Fibroblast of the conjunctiva (primary cell): ENCODE data around the gene BCL2L1.

Source experiments
- DNase-seq: peaks from one replicate; pipeline ENCODE4 v3.0.0-alpha.2; 2010; ENCODE audit warnings: low read depth

Gene BCL2L1

DNA sequence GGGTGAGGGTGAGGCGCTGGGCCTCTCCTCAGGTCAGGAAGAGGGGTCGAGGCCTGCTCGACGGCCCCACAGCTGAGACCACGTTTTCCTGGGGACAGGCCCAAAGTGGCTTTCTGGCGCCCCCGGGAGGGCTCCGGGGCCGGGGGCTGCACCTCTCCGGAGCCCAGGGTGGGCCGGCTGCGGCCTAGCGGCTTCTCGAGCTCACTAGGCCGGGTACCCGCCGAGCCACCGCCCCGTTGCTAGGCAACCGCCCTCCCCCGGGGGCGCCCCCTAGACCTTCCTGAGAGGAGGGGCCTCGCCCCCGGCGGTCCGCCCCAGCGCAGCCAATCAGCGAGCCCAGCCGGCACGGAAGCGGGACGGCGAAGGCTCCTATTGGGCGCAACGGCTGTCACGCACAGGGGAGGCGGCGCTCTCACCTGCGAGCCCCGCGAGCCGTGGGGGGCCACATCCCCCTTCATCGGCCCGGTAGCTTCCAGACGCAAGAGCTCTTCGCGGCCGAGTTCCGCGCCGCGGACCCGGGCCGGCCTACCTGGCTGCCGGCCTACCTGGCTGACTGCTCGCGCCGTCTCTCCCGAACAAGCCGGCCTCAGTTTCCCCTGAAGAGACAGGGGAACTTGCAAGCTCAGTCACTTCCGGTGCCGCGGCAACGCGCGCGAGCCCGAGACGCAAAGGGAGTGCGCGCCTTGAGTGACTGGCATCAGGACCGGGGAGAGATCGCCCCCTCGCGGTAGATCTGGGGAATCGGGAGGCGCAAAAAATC is 831 bp upstream of the BCL2L1 start:
- DNase-seq = peak; percentile 98

DNA sequence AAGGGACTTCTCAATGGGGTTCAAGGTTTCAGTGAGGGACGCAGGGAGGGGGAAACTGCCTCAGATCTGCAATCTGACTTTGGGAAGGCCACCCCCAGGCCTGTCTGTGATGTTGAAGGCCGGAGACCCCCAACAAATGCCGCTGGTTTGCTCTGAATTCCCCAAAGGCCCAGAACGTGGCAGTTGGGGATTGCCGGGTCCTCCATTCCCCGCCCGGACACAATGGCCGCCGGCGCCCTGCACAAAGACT is 326 bp upstream of the BCL2L1 start:
- no peak for DNase-seq

DNA sequence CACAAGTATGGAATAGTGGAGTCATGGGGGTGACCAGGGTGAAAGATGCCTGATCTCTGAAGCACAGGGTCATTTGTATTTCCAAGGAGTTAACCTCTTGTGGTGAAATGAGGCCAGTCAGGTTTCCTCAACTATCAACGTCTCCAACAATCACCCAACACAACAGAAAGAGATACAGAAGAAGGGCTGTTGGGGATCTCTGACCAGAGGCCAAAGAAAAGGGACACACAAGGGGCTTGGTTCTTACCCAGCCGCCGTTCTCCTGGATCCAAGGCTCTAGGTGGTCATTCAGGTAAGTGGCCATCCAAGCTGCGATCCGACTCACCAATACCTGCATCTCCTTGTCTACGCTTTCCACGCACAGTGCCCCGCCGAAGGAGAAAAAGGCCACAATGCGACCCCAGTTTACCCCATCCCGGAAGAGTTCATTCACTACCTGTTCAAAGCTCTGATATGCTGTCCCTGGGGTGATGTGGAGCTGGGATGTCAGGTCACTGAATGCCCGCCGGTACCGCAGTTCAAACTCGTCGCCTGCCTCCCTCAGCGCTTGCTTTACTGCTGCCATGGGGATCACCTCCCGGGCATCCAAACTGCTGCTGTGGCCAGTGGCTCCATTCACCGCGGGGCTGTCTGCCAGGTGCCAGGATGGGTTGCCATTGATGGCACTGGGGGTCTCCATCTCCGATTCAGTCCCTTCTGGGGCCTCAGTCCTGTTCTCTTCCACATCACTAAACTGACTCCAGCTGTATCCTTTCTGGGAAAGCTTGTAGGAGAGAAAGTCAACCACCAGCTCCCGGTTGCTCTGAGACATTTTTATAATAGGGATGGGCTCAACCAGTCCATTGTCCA is 1.0 kb downstream of the BCL2L1 start:
- DNase-seq = no peak

DNA sequence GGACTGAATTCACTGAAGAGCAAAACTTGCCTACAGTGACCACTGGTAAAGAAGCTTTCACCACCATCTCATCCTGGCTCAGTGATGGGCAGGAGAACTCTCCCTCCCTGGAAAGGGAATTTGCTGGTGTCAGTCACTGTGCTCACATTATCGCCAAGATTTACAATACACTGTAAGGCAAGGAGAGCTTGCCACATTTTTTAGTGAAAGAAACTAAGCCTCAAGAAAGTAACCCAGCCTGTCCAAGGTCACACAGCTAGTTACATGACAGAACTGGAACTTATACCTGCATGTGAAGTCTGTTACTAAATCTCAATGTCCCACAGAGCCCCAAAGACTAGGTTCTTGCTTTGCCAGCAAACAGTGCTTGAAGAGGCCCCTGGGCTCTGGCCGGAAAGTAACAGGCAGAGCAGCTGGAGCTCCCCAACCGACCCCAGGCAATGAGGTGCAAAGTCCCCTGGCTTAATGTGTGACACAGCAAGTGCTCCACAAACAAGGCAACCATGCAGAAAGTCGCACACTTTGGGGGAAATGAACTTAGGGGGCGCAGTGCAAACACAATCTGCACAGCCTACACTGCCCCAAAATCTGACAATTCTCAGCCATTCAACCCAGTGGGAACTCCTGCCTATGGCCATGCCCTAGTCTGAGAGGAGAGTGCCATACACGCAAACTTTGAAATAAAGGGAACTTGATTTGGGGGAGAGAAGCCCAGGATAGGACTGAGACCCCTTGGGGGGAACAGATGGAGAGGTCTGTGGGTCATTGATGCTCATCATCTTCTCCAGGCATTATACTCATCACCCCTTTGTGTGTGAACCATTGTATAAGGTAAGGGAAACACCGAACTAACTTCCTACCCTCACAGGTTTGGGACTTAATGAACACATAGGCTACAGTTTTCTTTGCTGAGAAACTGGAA is 1.9 kb downstream of the BCL2L1 start:
- DNase-seq = no peak

DNA sequence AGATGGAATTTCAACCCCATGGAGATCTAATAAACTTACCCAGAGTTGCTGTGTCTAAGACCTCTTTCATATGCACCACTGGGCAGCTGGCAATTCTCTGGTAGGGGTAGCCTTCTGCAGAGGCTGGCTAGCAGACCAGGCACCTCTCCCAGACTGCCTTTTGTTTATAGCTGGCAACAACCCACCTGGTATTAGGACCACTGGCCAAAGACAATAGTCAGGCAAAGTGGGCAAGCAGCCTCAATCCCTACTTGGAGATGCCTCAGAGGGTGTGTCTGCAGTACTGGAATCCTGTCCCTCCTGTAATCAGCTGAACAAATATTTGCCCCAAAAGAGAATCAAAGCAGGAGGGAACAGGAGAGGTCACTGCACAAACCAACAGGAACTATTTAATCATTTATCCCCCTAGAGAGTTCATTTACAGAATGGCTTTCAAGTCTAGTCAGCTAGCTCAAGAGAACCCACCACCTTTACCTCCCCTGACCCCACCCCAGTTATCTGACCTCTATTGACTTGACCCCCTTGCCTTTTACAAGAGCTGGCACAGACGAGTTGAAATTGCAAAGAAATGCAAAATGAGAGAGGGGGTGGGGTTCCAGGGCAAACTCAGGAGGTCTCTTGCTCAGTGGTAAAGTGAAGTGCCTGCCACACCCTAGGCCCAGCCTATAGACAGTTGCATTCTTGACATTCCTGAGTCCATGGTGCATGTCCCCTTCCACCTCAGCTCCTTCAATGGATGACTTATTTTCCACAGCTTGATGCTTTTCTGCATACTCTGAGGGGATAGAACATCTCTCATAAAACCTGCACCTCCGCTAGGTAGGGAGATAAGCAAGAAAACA is 2.8 kb downstream of the BCL2L1 start:
- no peak for DNase-seq

DNA sequence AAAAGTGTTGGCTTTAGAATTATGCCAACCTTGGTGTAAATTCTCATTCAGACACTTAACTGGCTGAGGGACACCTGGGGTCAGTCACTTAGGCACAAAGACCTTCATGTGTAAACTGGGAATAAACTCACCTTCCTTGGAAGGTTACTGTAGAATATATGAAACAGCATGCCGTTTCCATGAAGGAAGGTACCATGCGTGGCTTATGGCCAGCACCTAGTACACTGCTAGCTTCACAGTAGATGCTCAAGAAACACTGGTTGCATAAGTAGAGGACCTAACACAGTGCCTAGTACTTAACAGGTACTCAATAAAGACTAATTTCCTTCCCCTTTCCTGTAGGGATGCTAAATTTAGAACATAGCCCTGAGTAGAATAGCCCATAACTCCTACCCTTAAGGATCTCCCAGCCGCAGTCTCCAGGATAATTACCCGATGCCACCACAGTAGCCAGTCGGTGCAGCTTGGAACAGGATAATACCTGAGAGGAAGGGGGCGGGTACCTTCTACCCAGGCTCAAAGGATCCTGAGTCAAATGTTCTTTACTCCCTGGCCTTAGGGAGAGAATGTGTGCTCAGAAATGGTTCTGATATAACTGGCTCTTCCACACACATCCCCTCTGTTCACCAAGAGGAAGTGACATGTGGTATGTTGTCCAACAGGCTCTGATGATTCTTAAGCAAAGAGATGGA is 3.6 kb downstream of the BCL2L1 start:
- DNase-seq = no peak

DNA sequence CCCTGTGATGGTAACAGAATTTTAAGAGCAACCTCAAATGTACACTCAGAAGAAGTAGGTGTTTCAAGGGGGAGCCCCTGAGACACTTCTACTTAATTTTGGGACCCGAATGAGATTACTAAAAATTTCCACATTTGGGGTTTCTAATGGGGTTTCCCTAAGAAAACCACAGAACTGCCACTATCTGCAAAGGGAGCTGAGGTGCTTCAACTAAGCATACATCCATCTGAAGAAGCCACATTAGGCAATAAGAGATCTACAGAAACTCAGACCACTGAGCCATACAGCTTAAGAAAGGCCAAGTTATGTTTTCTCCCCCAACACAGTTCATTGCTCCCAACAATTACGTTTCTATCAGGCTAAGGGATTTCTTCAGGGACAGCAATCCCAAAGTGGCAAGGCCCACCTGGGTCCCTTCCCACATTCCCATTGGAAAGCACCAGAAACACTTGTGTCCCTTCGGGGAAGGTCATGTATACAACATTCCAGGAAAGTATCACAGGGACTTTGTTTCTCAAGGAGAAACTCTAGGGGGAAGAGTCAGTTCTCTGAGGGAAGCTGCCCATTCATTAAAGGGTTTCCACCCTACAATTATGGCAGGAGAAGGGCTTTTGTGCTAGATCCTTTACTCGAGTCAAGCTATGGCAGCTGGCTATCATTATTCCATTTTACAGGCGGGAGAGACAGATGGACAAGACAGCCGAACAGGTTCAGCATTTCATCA is 5.0 kb downstream of the BCL2L1 start:
- no peak for DNase-seq

DNA sequence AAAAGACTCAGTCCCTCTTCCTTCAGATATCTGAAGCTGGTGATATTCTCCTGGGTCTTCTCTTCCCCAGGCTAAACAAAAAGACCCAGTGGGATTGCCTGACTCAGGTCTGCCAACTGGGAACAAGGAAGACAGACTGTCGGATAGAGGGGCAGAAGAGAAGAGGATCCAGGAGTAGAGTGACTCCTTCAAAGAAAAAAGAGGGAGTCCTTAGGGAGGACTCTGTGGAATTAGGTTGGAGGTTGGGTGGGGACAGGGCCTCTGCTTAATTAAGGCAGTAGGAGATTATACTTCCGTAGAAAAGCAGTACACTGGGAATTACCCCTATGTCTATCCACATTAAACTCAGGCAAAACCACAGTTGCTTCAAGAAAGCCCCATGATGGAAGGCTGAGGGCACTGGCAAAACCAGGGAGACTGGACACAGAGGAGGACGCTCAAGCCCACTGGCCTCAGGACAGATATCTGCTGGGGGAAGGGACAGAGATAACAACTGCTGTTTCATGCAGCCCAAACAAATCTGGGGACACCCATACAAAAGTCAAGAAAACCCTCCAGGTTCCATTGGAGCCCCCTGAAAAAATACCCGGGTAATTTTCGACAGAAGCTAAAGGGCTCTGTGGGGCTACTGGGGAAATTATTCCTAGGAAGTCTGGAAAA is 5.7 kb downstream of the BCL2L1 start:
- DNase-seq = no peak

DNA sequence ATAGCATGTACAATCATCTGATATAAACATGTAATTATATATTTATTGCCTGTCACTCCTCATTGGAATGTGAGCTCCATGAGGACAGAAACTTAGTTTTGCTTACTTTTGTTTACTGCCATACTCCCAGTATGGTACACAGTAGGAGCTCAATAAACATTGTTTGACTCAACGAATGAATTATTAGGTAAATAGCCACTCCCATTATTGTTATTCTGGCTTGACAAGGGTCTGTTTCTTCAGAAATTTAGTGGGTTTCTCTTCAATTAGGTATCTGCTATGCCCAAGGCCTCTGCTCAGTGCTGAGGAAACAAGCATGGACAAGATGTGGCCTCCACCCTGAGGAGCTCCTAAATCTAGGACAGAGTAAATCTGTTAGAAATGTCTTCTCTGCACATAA is 6.3 kb downstream of the BCL2L1 start:
- DNase-seq = no peak

DNA sequence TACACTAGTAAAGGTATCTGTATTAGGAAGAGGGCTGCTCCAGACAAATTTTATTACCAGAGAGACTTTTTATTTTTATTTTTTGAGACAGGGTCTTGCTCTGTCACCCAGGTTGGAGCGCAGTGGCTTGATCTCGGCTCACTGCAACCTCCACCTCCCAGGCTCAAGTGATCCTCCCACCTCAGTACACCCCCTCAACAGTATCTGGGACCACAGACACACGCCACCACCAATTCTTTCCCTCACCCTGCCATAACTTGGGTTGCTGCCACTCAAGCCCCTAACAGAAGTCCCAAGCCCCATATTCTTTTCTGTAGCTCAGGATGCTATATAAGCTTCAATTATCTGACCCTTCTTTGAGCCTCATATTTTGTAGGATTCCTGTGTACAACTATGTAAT is 6.9 kb downstream of the BCL2L1 start:
- DNase-seq = no peak

DNA sequence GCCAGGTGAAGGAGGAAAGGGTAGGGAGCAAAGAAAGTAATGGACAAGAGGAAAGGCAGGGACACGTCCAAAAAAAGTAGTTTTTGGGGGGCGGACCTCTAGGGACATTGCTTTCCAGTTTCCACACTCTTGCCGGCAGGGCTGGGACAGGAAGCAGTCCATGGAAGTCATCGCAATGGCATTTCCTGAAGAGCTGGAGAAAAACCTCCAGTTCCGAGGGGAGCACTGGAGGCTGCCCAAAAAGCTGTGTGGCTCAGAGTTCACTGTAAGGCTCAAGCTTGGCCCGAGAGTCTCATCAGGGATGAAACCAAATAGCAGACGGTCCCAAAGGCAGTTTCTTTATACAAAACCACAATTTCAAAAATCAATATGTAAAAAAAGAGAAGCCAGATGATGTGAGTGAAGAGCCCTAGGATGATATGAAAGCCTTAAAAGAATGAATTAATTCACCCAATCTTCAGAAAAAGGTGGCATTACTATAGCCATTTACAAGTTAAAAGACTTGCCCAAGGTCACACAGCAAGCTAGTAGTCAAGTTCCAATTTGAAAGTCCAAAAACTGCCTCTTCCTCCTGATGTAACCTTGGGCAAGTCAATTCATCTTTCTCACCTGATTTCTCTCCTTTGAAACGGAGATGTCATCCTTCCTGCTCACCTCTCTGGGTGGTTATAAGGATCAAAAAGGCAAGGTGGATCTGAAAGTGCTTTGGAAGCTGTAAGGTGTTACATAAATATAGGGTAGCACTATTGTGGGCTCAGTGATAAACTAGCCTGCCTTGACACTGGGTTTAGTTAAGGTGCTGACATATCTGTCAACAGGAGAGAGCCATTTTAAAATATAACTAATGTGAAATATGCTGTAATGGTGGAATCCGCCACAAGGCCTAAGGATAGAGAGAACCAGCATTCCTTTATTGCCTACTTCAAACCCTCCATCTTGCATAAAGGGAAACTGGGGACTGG is 9.1 kb downstream of the BCL2L1 start:
- DNase-seq = peak; percentile 79

DNA sequence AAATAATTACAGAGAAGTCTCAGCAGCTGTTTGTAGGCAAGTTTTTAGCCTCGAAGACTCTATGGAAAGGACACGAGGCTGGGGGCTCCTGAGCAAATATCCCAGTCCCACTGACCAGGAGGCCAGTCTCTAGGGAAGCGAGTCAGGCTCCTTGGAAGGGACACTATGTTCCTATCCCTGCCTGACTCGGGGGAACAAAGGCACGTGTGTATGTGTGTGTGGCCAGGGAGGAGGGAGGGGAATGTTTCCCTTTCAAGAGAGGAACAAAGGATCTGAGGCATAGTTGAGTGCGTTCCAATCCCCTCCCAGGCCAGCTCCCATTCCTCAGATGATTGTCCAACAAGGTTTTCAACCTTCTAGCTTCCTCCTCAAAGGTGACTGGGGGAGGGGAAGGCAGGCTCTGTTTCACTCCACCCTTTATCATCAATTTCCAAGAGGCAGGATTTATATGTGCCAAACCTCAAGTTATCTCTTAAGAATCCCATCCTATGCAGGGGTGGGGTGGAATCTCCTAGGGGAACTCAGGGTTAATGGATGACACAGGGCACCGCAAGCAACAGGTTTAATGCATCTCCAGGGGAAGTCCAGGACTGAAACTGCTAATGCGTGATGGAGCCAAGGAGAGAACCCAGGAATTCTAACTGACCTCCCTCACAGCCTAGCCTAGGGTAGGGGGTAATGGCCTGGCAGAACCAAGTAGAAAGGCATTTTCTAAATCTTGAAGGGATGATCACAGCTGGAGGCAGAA is 9.9 kb downstream of the BCL2L1 start:
- DNase-seq = peak; percentile 71

DNA sequence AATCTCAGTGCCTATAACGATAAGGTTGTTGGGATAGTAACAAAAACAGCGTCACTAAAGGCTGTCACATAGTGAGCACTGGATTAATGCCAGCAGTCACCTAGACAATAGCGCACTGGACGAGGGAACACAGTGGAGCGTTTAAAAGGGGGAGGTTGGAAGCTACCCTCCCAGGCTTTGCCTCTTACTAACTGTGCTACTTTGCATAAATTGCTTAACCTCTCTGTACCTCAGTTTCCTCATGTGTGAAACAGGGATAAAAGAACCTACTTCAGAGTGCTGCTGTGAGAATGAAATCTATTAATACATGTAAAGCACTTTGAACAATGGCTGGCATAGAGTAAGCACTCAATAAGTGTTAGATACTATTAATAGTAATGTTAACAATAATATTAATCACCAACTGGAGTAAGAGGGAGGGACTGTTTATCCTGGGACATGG is 10.5 kb downstream of the BCL2L1 start:
- no peak for DNase-seq

DNA sequence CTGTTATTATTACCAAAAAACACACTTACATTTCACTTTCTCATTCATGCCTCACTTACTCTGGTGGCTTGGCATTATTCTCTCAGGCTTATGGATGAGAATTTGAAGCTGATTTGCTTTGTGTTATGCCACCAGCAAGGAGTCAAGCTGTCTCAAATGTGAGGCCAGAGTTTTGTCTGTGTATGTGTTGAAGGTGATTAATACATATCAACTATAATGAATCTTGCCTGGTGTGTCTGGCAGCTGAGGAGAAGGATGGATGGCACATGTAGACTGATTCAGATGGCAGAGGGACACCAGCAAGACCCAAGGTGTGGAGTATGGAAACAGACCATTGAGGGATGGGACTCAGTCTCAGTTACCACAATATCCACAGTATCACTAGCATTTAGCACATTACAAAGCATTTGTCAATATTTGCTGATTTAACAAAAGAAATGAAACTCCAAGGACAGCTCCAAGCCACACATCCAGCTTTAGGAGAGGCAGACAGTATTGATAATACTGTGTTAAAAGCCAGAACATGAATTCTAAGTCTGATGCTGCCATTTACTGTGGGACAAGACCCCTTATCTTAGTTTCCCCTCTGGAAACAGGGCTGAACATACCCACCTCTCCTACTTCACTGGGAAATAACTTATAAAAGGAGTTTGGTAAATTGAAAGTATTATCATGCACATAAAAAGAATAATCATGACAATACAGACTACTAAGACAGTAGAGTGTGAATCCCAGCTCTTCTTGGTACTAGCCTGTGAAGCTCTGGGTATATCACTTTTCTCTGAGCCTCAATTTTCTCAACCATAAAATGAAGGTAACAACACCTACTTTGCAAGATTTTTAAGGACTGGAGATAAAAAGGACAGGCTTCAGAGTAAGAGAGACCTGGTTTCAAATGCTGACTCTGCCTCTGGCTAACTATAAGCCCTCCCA is 11.2 kb downstream of the BCL2L1 start:
- DNase-seq = no peak

DNA sequence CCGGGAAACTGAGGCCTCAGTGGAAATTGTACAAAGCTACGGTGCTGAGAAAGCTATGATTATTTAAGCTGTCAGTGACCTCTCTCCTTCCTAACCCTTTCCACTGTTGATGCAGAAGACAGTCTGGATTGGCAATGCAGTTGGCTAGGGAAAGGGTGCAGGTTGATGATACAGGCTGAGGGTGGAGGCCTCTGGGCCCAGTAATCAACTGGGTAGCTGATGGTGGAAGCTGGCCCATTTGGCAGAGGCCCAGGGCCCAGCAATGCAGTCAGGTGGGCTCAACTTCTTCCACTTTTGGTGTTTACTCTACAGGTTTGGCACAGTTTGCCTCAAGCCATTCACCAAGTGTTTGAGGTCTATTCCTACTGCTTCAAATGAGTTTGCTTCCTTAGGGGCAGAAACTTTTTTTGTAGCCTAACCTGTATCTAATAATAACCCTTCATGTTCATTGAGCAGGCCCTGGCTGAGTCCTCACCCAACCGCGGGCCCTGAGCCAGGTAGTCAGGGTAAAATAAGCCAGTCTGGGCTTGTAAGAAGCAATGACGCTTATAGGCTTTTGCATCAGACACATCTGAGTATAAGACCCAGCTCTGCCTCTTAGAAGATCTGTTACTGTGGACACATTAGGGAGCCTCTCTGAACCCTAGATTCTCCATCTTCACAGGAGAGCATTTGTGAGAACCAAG is 12.1 kb downstream of the BCL2L1 start:
- no peak for DNase-seq

DNA sequence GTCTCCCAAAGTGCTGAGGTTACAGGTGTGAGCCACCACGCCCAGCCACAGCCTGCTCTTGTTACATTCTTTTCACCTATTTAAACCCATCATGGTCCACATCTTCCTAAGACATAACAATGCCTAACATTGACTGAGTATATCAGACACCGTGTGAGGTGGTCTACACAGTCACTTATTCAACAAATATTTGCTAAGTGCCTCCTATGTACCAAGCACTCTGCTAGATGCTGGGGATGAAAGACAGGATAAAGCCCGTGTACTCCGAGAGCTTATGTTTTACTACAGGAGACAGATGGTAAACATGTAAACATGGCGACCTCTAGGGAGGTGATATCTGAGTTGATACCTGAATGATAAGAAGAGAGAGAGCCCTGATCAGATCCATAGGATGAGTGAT is 12.7 kb downstream of the BCL2L1 start:
- no peak for DNase-seq
